ENCODE measurements around the gene RIMS4.

Gene RIMS4

DNA sequence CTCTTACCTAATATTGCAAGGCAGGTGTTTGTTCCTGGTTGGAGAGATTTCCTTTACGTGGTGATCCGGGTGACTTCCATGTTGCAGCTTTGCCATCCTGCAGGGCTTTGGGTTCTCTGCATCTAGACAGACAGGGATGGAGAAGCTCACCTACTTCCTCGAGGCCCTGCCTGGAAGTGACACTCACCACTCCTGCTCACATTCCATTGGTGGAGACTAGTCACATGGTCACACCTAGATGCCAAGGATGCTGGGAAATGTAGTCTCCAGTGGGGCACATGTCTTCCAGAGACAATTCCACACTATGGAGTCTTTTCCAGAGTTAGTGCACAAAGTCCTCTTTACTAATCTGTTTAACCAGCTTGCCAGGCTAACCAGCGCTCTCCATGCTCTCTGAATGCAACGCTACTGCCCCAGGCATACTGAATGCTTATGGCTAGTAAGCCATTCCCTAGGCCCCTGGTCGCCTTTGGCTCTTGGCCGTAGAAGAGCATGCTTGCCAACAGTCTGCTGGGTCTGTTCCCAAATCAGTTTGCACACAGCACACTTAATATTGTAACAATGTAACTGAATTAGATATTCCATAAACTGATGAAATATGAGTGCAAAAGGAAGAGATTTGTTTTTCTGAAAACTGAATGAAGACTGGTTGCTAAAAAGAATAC lies 71.4 kb downstream of the RIMS4 start:
- peak overlapping the region; percentile 68 for H3K4me3 ChIP-seq (ENCODE audit: low read length)
- peaks cover 4% of the 10 kb centered on the region; the same call in 1 of the 2 replicates for H3K4me1 ChIP-seq (ENCODE audit: low read length)
- H3K79me2 ChIP-seq (ENCODE audit: low read length): no peaks in the 10 kb centered on the region
- peak overlapping the region; percentile 58 for H3K4me2 ChIP-seq (ENCODE audit: low read length)
- no peak overlapping the region for H3K27ac ChIP-seq (ENCODE audit: low read length)
- H2AFZ ChIP-seq (ENCODE audit: low read depth, low read length): peak overlapping the region; percentile 56; the same call in 1 of the 2 replicates
- no peak overlapping the region; the same call in 1 of the 2 replicates for H3K9ac ChIP-seq (ENCODE audit: low read length)
- no peak for TF ChIP-seq CTCF (IDR thresholded peaks at IDR 0.05; ENCODE audit: low read depth, low read length)
- TF ChIP-seq EZH2phosphoT487 (IDR thresholded peaks at IDR 0.05; ENCODE audit: low read depth): no peak
- no peaks in the 10 kb centered on the region for H3K36me3 ChIP-seq (replicated peaks; ENCODE audit: low read depth, low read length)
- no peaks in the 10 kb centered on the region for H3K9me3 ChIP-seq (ENCODE audit: insufficient read depth, low read length)
- H4K20me1 ChIP-seq (ENCODE audit: insufficient read depth, low read length): no peaks in the 10 kb centered on the region
- no peaks in the 10 kb centered on the region for H3K27me3 ChIP-seq (ENCODE audit: low read depth, low read length)

- Histone ChIP-seq H3K4me3 (ENCODE audit: low read length) (0 out of 2 replicates have a peak overlapping the region, but pooled peaks have one; percentile 5), H3K4me1 (ENCODE audit: low read length) (peaks cover 4% of the 10 kb centered on the region; the same call in 1 of the 2 replicates), H4K20me1 (ENCODE audit: insufficient read depth, low read length) (no peaks in the 10 kb centered on the region), H3K36me3 (replicated peaks; ENCODE audit: low read depth, low read length) (no peaks in the 10 kb centered on the region), H3K27ac (ENCODE audit: low read length) (no peak overlapping the region), H3K27me3 (ENCODE audit: low read depth, low read length) (no peaks in the 10 kb centered on the region), H3K79me2 (ENCODE audit: low read length) (no peaks in the 10 kb centered on the region), H3K9ac (ENCODE audit: low read length) (no peak overlapping the region), H3K9me3 (ENCODE audit: insufficient read depth, low read length) (no peaks in the 10 kb centered on the region), H3K4me2 (ENCODE audit: low read length) (peak overlapping the region; percentile 55; the same call in 1 of the 2 replicates), H2AFZ (ENCODE audit: low read depth, low read length) (no peak overlapping the region)
- TF ChIP-seq EZH2phosphoT487 (IDR thresholded peaks at IDR 0.05; ENCODE audit: low read depth) (no peak), CTCF (IDR thresholded peaks at IDR 0.05; ENCODE audit: low read depth, low read length) (no peak)
Measured at GRCh38 chr20:44737116-44737515, 73.2 kb downstream of the RIMS4 start.

DNA sequence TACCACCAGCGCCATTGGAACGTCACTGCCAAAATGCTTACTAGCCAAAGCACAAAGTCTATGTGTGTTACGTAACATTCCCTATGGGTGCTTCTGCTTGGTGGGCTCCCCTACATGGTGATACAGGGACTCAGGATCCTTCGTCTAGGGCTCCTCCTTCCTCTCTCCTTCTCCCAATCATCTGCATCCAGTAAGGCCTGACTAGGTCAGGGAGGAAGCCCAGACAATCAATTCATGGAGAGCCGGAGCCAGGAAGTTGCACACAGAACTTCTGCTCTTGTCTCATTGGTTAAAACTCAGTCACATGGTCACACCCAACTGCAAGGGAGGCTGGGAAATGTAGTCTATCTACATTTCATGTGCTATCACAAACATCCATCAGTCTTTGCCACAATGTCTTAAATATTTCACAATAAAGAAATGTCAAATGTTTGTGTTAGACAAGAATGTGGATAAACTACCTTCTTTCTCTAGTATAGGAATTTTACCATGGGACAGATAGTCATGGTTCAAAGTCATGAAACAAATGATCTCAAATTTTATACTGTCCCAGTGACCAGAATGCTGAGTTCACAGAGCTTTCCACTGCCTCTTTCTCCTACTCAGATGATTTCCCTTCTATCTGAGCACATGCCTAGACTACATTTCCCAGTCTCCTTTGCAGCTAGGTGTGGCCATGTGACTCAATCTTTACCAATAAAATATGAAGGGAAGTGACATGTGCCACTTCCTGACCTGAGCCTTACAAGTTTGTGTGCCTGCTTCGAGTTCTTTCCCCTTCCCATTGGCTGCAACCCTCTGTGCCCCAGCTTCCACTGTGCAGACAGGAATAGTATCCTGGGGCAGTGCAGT lies 74.0 kb downstream of the RIMS4 start:
- no peak for TF ChIP-seq EZH2phosphoT487 (IDR thresholded peaks at IDR 0.05; ENCODE audit: low read depth)
- no peak for TF ChIP-seq CTCF (IDR thresholded peaks at IDR 0.05; ENCODE audit: low read depth, low read length)
- peak overlapping the region; percentile 61; the same call in 1 of the 2 replicates for H2AFZ ChIP-seq (ENCODE audit: low read depth, low read length)

GRCh38 chr20:44735816-44736169 lies 74.6 kb downstream of the RIMS4 start:
- H3K4me2 ChIP-seq (ENCODE audit: low read length): peak overlapping the region; percentile 55
- H3K9me3 ChIP-seq (ENCODE audit: insufficient read depth, low read length): no peaks in the 10 kb centered on the region
- H3K4me3 ChIP-seq (ENCODE audit: low read length): peak overlapping the region; percentile 64
- TF ChIP-seq EZH2phosphoT487 (IDR thresholded peaks at IDR 0.05; ENCODE audit: low read depth) (no peak), CTCF (IDR thresholded peaks at IDR 0.05; ENCODE audit: low read depth, low read length) (no peak)
- H4K20me1 ChIP-seq (ENCODE audit: insufficient read depth, low read length): no peaks in the 10 kb centered on the region
- H3K27ac ChIP-seq (ENCODE audit: low read length): no peak overlapping the region
- H3K27me3 ChIP-seq (ENCODE audit: low read depth, low read length): no peaks in the 10 kb centered on the region
- no peak overlapping the region; the same call in 1 of the 2 replicates for H3K9ac ChIP-seq (ENCODE audit: low read length)
- peak overlapping the region; percentile 61; the same call in 1 of the 2 replicates for H2AFZ ChIP-seq (ENCODE audit: low read depth, low read length)
- peaks cover 4% of the 10 kb centered on the region; the same call in 1 of the 2 replicates for H3K4me1 ChIP-seq (ENCODE audit: low read length)
- no peaks in the 10 kb centered on the region for H3K36me3 ChIP-seq (replicated peaks; ENCODE audit: low read depth, low read length)
- H3K79me2 ChIP-seq (ENCODE audit: low read length): no peaks in the 10 kb centered on the region

More for the DNA sequence above, 74.0 kb downstream of the RIMS4 start:
- Histone ChIP-seq H3K4me2 (ENCODE audit: low read length) (peak overlapping the region; percentile 55), H3K36me3 (replicated peaks; ENCODE audit: low read depth, low read length) (no peaks in the 10 kb centered on the region), H3K27ac (ENCODE audit: low read length) (no peak overlapping the region), H3K9me3 (ENCODE audit: insufficient read depth, low read length) (no peaks in the 10 kb centered on the region), H3K4me1 (ENCODE audit: low read length) (peaks cover 4% of the 10 kb centered on the region; the same call in 1 of the 2 replicates), H3K79me2 (ENCODE audit: low read length) (no peaks in the 10 kb centered on the region), H3K9ac (ENCODE audit: low read length) (no peak overlapping the region; the same call in 1 of the 2 replicates), H3K27me3 (ENCODE audit: low read depth, low read length) (no peaks in the 10 kb centered on the region), H3K4me3 (ENCODE audit: low read length) (peak overlapping the region; percentile 64), H4K20me1 (ENCODE audit: insufficient read depth, low read length) (no peaks in the 10 kb centered on the region)

All from OCI-LY3 (cell line).